Measurements from ENCODE around the gene SLC4A2.

Gene SLC4A2

GRCh38 chr7:151110941-151111645, 51.7 kb downstream of the SLC4A2 start (continued):
- TF ChIP-seq BCL6B (tag by site-specific recombination; IDR thresholded peaks at IDR 0.05), result no peak
- TF ChIP-seq ZNF311 (tag by site-specific recombination; IDR thresholded peaks at IDR 0.05; ENCODE audit: borderline replicate concordance), result no peak
- TF ChIP-seq PRDM10 (tag by site-specific recombination; IDR thresholded peaks at IDR 0.05), result no peak
- no peak for TF ChIP-seq ZNF266 (tag by site-specific recombination; IDR thresholded peaks at IDR 0.05; ENCODE audit: low read depth)
- 0 out of 2 replicates have a peak, but pooled peaks have one; percentile 12 for TF ChIP-seq ZFP69B (tag by site-specific recombination; IDR thresholded peaks at IDR 0.05)
- TF ChIP-seq ZNF335 (tag by site-specific recombination; conservative IDR thresholded peaks at IDR 0.05), result peak; percentile 29
- TF ChIP-seq KLF16 (tag by site-specific recombination; IDR thresholded peaks at IDR 0.05), result no peak
- TF ChIP-seq MZF1 (tag by site-specific recombination; IDR thresholded peaks at IDR 0.05; ENCODE audit: borderline replicate concordance), result no peak
- peak; percentile 64; the same call in 1 of the 2 replicates for TF ChIP-seq KLF8 (tag by site-specific recombination; IDR thresholded peaks at IDR 0.05)
- no peak for TF ChIP-seq ZNF792 (tag by site-specific recombination; IDR thresholded peaks at IDR 0.05)
- no peak for TF ChIP-seq ZNF488 (tag by site-specific recombination; IDR thresholded peaks at IDR 0.05)
- TF ChIP-seq ZNF513 (tag by site-specific recombination; IDR thresholded peaks at IDR 0.05), result no peak
- TF ChIP-seq KLF1 (tag by site-specific recombination; IDR thresholded peaks at IDR 0.05), result no peak
- TF ChIP-seq ZNF76 (tag by site-specific recombination; IDR thresholded peaks at IDR 0.05; ENCODE audit: borderline replicate concordance, low read depth), result no peak
- no peak for TF ChIP-seq EGR2 (tag by site-specific recombination; IDR thresholded peaks at IDR 0.05; ENCODE audit: low read depth)
- TF ChIP-seq HOXD13 (CRISPR knock-in tag; IDR thresholded peaks at IDR 0.05; ENCODE audit: borderline replicate concordance), result no peak
- TF ChIP-seq ZNF211 (tag by site-specific recombination; IDR thresholded peaks at IDR 0.05; ENCODE audit: low read depth), result no peak
- no peak for TF ChIP-seq ZNF423 (tag by site-specific recombination; IDR thresholded peaks at IDR 0.05)
- no peak for TF ChIP-seq ZNF175 (tag by site-specific recombination; IDR thresholded peaks at IDR 0.05)
- no peak for TF ChIP-seq ELK4 (IDR thresholded peaks at IDR 0.05; ENCODE audit: borderline replicate concordance, low read depth, low read length)
- TF ChIP-seq ZNF280D (tag by site-specific recombination; IDR thresholded peaks at IDR 0.05), result no peak
- no peak for TF ChIP-seq ZNF174 (tag by site-specific recombination; IDR thresholded peaks at IDR 0.05)
